Gastrocnemius medialis (tissue), 4 donors: Measurements from ENCODE around the gene MEIS2. TPM values are rescaled to one million over a fixed set of nuclear protein-coding genes. Genes with fewer than 3 reads are reported as not detected.

ENCODE experiments used
- ATAC-seq, 2 donors: fragments of 150-250 bp; one replicate each; pipeline ENCODE4 v1.9.1; 2016
- DNase-seq, 2 donors: peaks; one replicate each; pipeline ENCODE4 v3.0.0-alpha.2; 2019
- H3K27ac ChIP-seq, 4 donors: fragments of 200-600 bp; sonication (generic); 1 replicate in 1 of 4; 2 replicates in 3 of 4; pipeline ENCODE4 v1.5.1; 2016 to 2018; ENCODE audit warnings: mild to moderate bottlenecking in 2 of 4, moderate library complexity in 1 of 4
- H3K27me3 ChIP-seq, 3 donors: fragments of 200-600 bp; sonication (generic) in 2 of 3; 1 replicate in 1 of 3; 2 replicates in 2 of 3; pipeline versions ENCODE4 v1.5.1 to v1.6.0; 2016 to 2019; ENCODE audit warnings: mild to moderate bottlenecking in 1 of 3, moderate library complexity in 1 of 3
- H3K36me3 ChIP-seq, 2 donors: fragments of 200-600 bp; sonication (generic) in 1 of 2; one replicate each; pipeline ENCODE4 v1.5.1; 2017 to 2018
- H3K4me1 ChIP-seq, 2 donors: fragments of 200-600 bp; sonication (generic) in 1 of 2; one replicate each; pipeline ENCODE4 v1.5.1; 2016 to 2017; ENCODE audit warnings: mild to moderate bottlenecking in 2 of 2
- H3K4me3 ChIP-seq, 4 donors: fragments of 200-600 bp; sonication (generic) in 3 of 4; 1 replicate in 1 of 4; 2 replicates in 3 of 4; pipeline ENCODE4 v1.5.1; 2016 to 2019; ENCODE audit warnings: mild to moderate bottlenecking in 2 of 4
- H3K9me3 ChIP-seq, 3 donors: fragments of 200-600 bp; sonication (generic) in 2 of 3; 1 replicate in 1 of 3; 2 replicates in 2 of 3; pipeline ENCODE4 v1.5.1; 2016 to 2019
- CTCF ChIP-seq, 5 experiments: fragments of 450-650 bp in 3 of 5; fragments of 200-600 bp in 2 of 5; sonication (generic) in 2 of 5; IDR thresholded peaks in 4 of 5; conservative IDR thresholded peaks in 1 of 5; 1 replicate in 4 of 5; 2 replicates in 1 of 5; pipeline ENCODE4 v1.5.1; 2016 to 2019; ENCODE audit warnings: antibody characterized with exemption in 5 of 5, mild to moderate bottlenecking in 3 of 5, moderate library complexity in 3 of 5
- POLR2A ChIP-seq, 2 donors: fragments of 450-650 bp; IDR thresholded peaks; one replicate each; pipeline ENCODE4 v1.6.1; 2017; ENCODE audit warnings: antibody characterized with exemption in 2 of 2, mild to moderate bottlenecking in 2 of 2, moderate library complexity in 2 of 2
- in situ Hi-C, 4 donors: fragments of 200-750 bp; cut with MboI; loops; one replicate each; pipeline versions ENCODE4 v1.15.0 to v1.8.0; 2017; ENCODE audit warnings: low sequenced_read_pairs in 4 of 4
- intact Hi-C: fragments of 100-400 bp; cut with DNase I; formaldehyde crosslinking; loops from one replicate; pipeline ENCODE4 v1.15.1; 2023; ENCODE audit warnings: low total_unique reads
- total RNA-seq, 4 donors: library from RNA; depleted of rRNA; stranded (reverse); fragments of >200 nt; gene quantifications; one replicate each; pipeline versions ENCODE4 v1.1.0 to v1.2.3, GENCODE V29; 2016

The MEIS2 gene
- total RNA-seq, 4 donors from 2014 or later, result 0.31 to 1.8 (median 0.40) TPM; not detected in 1

GRCh38 chr15:36885771-36886170 lies 214.6 kb downstream of the MEIS2 start:
- in situ Hi-C loops (loop anchor here in 3 of 4 donors (25.0 kb wide), 2 partner anchors 227 to 1002 kb away; partner anchors contain the start of gene MEIS2 (in 3 of the 3)), intact Hi-C loops (loop anchor here (10.0 kb wide), 1 partner anchor 249 kb away; no protein-coding TSS in a partner anchor)
- TF ChIP-seq CTCF (IDR thresholded peaks at IDR 0.05 in 4 of 5, conservative IDR thresholded peaks at IDR 0.05 in 1 of 5), result no peak
- TF ChIP-seq POLR2A (IDR thresholded peaks at IDR 0.05), result no peak
- Histone ChIP-seq H3K4me1 (peaks cover 0 to 8% of the 10 kb centered on the region in 2 donors), H3K9me3 (no peaks in the 10 kb centered on the region), H3K27ac (no peak overlapping the region), H3K36me3 (no peaks in the 10 kb centered on the region), H3K4me3 (no peak overlapping the region), H3K27me3 (peaks cover 97 to 100% (median 100%) of the 10 kb centered on the region in 3 donors)
- DNase-seq (no peak), ATAC-seq (no peak)

- in situ Hi-C loops, result loop anchor here in 3 of 4 donors (25.0 kb wide), 2 partner anchors 227 to 1002 kb away; partner anchors contain the start of gene MEIS2 (in 3 of the 3)
- H3K4me1 ChIP-seq, result peaks cover 6 to 15% of the 10 kb centered on the region in 2 donors
These were observed 215.3 kb downstream of the MEIS2 start for GRCh38 chr15:36884936-36885635.

DNA sequence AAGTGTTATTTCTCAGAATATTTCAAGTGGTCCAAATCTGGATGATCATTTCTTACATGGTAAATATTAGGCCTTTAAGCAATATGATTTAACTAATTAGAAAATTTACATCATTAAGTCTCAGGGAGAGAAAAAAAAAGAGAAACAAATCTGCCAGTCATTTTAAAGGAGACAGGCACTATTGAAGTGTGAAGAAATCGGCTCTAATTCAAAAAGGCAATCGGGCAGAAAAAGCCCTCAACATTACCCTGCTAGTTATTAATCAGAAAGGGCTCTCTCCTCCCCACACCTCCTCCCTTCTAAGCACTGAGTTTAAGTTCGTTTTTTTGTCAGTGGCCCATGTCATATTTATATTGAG lies 215.9 kb downstream of the MEIS2 start:
- in situ Hi-C loops, result loop anchor here in 3 of 4 donors (25.0 kb wide), 2 partner anchors 228 to 1003 kb away; partner anchors contain the start of gene MEIS2 (in 3 of the 3)

More at GRCh38 chr15:36884936-36885635, 215.3 kb downstream of the MEIS2 start:
- no peak for ATAC-seq
- Histone ChIP-seq H3K27ac (no peak overlapping the region), H3K27me3 (peaks cover 100% of the 10 kb centered on the region in 3 donors), H3K4me3 (no peak overlapping the region), H3K36me3 (no peaks in the 10 kb centered on the region), H3K9me3 (no peaks in the 10 kb centered on the region)
- TF ChIP-seq POLR2A (IDR thresholded peaks at IDR 0.05) (no peak), CTCF (IDR thresholded peaks at IDR 0.05 in 4 of 5, conservative IDR thresholded peaks at IDR 0.05 in 1 of 5) (no peak)
- intact Hi-C loops, result loop anchor here (5.0 to 10.0 kb wide), 2 partner anchors 217 to 250 kb away; partner anchors contain the start of gene MEIS2
- DNase-seq, result no peak

More for the DNA sequence above, 215.9 kb downstream of the MEIS2 start:
- Histone ChIP-seq H3K9me3 (no peaks in the 10 kb centered on the region), H3K4me1 (peaks cover 11 to 16% of the 10 kb centered on the region in 2 donors), H3K4me3 (no peak overlapping the region), H3K27me3 (peaks cover 100% of the 10 kb centered on the region in 3 donors), H3K27ac (no peak overlapping the region), H3K36me3 (no peaks in the 10 kb centered on the region)
- no peak for DNase-seq
- TF ChIP-seq POLR2A (IDR thresholded peaks at IDR 0.05) (no peak), CTCF (IDR thresholded peaks at IDR 0.05 in 4 of 5, conservative IDR thresholded peaks at IDR 0.05 in 1 of 5) (no peak)
- ATAC-seq, result no peak
- intact Hi-C loops, result loop anchor here (5.0 to 10.0 kb wide), 2 partner anchors 218 to 250 kb away; partner anchors contain the start of gene MEIS2
